Hippocampal formation (tissue), 2 donors: ENCODE data around the gene SIPA1.
"Not testable (repeated sequence)": the region's sequence is repeated elsewhere in the genome, so short reads cannot be mapped to it uniquely, and the experiment has no call there.

Source experiments
- DNase-seq, 2 donors: peaks; one replicate each; lab custom pipeline; 2025; lab: John Stamatoyannopoulos, UW

Gene SIPA1

DNA sequence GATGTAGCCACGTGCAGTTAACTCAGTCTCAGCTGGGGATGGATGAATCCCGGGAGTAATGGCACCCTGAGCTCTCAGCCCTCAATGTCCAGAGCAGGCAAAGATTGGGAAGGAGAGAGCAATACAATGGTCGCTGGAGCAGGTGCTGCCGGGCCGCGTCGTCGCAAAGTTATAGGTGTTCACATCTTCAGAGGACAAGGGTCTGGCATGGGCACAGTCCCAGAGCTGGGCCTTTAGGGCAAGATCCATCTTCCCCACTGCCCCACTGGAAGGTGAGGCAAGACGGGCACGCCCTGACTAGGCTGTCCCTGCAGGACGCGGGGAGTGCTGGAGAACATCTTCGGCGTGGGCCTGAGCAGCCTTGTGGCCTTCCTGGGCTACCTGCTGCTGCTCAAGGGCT, 14.7 kb upstream of the SIPA1 start:
- DNase-seq = no peak

DNA sequence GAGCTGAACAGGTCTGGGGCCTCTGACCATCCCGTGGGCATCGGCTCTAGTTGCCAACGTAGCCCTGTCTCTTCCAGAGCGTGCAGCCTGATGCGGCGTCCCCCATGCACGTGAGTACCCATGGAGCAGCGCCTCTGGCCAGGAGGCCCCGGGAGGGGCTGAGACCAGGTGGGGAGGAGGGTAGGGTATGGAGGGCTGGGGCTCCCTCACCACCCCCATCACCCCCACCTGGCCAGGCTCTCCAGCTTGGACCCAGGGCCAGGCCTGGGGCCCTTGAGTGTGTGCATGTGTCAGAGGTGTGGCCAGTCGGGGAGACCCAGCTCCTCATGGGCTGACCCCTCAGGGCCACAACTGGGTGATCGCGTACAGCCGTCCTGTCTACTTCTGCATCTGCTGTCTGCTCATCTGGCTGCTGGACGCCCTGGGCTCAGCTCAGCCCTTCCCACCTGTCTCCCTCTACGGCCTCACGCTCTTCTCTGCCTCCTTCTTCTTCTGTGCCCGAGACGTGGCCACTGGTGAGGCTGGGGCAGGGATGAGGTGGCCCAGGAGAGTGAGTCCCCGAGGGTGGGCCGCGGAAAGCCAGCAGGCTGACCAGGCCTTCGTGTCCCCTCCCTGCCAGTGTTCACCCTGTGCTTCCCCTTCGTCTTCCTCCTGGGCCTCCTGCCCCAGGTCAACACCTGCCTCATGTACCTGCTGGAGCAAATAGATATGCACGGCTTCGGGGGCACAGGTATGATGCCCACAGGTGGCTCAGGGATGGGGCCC, 13.9 kb upstream of the SIPA1 start:
- no peak for DNase-seq

GRCh38 chr11:65624931-65625627, 12.8 kb upstream of the SIPA1 start:
- no peak for DNase-seq

GRCh38 chr11:65625628-65626342, 12.1 kb upstream of the SIPA1 start:
- peak; percentile 56 to 63 for DNase-seq

DNA sequence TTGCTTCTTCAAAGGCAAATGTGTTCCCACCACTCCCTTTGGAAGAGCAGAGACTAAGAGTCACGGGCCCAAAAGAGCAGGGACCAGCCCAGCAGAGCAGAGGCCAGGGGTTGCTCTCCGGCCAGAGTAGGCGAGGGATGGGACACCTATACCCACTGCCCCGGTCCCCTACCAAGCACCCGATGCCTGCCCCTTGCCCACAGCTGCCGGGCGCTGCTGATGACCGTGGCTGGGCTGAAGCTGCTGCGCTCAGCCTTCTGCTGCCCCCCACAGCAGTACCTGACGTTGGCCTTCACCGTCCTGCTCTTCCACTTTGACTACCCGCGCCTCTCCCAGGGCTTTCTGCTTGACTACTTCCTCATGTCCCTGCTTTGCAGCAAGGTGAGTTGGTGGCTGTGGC, 10.7 kb upstream of the SIPA1 start:
- DNase-seq = no peak

DNA sequence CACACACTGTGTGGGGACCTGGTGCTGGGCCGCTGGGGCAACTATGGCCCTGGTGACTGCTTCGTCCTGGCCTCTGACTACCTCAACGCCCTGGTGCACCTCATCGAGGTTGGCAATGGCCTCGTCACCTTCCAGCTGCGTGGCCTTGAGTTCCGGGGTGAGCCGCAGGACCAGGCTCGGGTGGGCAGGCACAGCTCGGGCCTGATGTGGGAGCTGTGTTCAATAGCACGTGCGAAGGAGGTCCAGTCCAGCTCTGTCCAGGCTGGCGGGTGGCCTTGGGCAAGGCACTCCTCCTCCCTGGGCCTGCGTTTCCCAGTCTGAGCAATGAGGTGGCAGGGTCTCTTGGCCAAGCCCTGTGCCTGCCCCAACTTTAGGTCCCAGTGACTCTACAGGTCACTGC, 8.3 kb upstream of the SIPA1 start:
- DNase-seq = no peak

GRCh38 chr11:65630215-65630614, 7.7 kb upstream of the SIPA1 start:
- DNase-seq = no peak

DNA sequence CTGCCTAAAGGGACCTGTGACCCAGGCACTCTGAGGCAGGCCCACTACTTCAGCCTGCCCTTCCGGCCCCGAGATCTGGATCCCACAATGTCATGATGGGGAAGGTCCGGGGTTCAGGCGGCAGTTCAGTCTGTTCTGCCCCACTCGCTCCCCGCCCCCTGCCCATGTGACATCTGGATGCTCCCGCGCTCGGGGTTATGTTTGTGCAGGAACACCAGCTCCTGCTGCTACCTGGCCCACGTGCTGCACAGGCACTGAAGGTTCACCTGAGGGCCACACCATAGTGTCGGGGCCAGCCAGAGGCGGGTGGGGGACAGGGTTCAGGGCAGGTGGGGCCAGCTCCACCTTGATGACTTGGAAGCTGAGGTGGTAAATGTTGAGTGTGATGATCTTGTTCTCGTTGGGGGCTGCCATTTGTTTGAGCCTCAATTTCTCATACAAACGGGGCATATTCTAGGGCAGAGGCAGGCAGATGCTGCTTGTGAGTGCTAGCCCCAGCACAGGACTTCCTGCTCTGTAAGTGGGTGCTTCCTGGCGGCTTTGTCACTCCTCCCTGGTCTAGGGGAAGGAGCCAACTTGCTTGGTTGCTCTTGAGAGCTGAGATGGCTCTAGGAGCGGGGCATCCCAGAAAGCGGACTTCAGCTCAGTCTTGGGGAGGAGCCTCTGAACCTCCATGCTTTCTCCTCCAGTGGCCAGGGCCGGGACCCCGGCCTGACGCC, 4.4 kb upstream of the SIPA1 start:
- DNase-seq = no peak

DNA sequence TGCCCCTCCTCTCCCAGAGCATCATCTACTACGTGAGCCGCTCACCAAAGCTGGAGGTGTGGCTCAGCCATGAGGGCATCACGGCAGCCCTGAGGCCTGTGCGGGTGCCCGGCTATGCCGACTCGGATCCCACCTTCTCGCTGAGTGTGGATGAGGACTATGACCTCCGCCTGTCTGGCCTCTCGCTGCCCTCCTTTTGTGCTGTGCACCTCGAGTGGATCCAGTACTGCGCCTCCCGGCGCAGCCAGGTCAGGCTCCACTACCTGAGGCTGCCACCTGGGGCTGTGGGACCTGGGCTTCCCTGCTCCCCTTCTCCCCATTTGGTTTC, 3.8 kb upstream of the SIPA1 start:
- DNase-seq = no peak

DNA sequence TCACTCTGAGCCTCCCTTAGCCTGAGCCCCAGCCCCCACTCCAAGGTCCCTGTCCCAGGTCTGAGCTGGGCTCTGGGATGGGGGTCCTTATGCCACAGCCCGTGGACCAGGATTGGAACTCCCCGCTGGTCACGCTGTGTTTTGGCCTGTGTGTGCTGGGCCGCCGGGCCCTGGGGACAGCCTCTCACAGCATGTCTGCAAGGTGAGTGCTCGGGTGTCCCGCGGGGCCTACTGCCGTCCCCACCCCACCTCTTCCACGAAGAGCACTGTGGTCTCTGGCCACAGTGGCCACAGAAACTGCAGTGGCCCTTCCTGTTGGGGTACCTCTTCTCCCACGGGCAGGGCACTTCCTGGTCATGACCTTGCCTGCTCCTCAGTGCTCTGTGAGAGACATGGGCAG, 3.5 kb upstream of the SIPA1 start:
- DNase-seq = no peak

DNA sequence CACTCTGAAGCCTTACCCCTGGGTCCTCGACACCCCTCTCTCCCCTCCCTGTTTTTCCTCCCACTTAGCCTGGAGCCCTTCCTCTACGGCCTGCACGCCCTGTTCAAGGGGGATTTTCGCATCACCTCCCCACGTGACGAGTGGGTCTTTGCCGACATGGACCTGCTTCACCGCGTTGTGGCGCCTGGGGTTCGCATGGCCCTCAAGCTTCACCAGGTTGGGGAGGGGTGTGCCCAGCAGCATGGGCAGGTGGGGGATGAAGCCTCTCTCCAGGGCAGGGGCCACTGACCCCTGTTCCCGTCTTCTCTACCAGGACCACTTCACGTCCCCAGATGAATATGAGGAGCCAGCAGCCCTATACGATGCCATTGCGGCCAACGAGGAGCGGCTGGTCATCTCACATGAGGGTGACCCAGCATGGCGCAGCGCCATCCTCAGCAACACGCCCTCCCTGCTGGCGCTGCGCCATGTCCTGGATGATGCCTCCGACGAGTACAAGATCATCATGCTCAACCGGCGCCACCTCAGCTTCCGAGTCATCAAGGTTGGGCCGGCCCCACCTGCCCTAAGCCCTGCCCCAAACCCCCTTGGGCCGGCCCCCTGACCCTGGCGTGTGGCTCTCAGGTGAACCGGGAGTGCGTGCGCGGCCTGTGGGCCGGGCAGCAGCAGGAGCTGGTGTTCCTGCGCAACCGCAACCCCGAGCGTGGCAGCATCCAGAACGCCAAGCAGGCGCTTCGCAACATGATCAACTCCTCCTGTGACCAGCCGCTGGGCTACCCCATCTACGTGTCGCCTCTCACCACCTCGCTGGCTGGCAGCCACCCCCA, 2.8 kb upstream of the SIPA1 start:
- no peak for DNase-seq

DNA sequence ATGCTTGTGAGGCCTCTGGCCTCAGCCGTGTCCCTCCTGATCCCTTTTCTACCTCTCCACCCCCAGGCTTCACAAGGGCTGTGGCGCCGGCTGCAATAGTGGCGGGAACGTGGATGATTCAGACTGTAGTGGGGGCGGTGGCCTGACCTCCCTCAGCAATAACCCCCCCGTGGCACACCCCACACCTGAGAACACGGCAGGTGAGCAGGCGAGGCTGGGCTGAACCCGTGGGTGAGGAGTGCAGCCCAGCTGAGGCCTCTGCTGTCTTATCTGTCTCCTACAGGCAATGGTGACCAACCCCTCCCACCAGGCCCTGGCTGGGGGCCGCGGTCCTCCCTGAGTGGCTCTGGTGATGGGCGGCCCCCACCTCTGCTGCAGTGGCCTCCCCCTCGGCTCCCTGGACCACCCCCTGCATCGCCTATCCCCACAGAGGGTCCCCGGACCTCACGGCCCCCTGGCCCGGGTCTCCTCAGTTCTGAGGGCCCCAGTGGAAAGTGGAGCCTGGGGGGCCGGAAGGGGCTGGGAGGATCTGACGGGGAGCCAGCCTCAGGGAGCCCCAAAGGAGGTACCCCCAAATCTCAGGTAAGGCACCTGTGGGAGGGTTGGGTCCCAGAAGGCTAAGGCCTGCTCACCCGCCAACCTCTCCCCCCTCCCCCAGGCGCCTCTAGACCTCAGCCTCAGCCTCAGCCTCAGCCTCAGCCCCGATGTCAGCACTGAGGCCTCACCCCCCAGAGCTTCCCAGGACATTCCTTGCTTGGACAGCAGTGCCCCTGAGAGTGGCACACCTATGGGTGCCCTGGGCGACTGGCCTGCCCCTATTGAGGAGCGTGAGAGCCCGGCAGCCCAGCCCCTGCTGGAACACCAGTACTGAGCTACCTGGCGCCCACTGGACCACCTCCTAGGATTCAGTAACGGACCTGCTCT, 1.5 kb upstream of the SIPA1 start:
- DNase-seq = no peak

- DNase-seq = no peak
Measured at GRCh38 chr11:65637032-65637557, 806 bp upstream of the SIPA1 start.

DNA sequence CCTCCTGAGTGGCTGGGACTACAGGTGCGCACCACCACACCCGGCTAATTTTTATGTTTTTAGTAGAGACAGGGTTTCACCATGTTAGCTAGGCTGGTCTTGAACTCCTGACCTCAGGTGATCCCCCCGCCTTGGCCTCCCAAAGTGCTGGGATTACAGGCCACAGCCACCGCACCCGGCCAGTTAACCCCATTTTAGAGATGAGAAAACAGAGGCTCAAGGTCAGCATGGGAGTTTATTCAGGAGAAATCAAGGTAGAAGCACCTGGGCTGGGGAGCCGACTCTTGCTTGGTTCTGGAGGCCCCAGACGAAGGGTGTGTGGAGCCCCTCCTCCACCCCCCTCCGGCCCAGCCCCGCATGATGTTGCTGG, 1.3 kb downstream of the SIPA1 start:
- DNase-seq = not testable (repeated sequence)

DNA sequence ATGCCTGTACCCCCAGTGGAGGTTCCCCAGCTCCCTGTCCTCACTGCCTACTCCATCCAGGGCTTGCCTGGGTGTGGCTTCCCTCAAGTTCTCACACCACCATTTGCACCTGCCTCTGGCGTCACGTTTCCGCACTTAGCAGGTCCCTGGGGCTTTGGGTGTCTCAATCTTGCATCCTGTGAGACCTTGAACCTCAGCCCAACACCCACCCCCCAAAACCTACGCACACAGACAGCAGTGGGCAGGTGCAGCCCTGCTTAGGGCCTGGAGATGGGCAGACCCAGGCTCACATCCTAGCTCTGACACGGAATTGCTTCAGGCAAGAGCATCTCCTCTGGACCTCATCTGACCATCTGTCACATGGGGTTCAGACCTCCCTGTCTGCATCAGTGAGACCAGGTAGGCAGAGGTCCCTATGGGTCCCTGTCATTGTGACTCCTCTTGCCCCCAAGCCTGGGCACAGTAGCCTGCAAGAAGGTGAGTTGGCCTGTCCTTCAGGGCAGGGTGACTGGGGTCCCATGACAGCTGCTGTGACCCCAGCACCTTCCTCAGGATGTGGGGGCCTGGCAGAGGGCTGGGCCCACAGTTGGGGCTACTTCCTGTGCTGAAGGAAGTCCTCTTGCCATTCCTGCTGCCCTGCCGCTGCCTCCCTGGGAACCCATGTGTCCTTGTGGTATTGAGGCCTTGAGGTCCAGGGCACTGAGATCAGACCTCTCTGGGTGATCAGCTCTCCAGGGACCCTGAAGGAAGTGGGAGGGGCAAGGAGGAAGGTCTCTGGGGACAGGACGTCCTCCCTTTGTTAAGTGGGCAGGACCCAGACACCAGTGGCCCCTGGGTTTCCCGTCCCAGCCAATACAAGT, 2.0 kb downstream of the SIPA1 start:
- peak in 1 of 2 donors; percentile 57 for DNase-seq

DNA sequence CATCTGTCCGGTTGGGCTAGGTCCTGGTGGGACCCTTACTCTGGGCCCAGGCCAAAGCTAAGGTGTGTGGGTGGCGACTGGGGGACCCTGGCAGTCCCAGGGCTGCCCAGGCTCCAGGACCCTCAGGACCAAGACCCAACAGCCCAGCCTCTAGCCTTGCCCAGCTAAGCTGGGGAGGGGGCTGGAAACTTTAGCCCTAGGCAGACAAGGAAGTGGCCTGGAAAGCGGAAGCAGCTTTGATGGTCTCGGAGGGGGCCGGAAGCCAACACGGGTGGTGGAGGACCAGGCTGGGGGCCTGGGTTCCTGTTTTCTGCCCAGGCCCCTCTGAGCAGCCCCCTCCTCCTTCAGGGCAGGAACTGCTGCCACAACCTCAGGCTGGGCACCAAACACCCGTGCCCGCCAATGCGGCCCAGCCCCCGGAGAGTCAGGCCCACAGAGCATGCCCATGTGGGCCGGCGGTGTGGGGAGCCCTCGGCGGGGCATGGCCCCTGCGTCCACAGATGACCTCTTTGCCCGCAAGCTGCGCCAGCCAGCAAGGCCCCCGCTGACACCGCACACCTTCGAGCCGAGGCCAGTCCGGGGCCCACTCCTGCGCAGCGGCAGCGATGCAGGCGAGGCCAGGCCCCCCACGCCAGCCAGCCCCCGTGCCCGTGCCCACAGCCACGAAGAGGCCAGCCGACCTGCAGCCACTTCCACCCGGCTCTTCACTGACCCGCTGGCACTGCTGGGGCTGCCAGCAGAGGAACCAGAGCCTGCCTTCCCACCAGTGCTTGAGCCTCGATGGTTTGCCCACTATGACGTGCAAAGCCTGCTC, 2.8 kb downstream of the SIPA1 start:
- peak; percentile 6 to 57 for DNase-seq

DNA sequence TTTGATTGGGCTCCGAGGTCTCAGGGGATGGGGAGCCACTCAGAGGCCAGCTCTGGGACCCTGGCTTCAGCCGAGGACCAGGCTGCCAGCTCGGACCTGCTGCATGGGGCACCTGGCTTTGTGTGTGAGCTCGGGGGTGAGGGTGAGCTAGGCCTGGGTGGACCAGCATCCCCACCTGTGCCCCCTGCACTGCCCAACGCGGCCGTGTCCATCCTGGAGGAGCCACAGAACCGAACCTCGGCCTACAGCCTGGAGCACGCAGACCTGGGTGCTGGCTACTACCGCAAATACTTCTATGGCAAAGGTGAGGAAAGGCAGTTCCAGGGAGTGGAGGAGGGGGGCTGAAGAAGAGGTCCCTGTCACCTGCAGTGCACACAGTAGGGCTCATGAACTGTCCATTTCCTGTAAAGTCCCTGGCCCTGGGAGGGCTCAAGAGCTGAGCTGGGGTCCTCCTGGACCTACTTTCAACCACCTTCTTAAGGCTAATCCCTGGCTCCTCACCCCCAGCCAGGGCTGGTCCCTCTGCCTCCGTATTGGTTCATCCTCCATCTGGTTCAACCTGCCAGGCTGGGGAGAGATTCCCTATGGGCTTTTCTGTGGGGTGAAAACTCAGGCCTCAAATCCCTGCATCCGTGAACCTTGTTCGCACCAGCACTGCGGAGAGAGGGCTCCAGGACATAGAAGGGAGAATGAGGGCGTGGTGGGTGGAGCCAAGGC, 3.6 kb downstream of the SIPA1 start:
- no peak for DNase-seq
